Activated CD8-positive, alpha-beta memory T cell treated with anti-CD3 and anti-CD28 coated beads for 48 hours (primary cell): ENCODE data around the gene UBE2E2.

ENCODE experiments used
- DNase-seq, 3 experiments: peaks; one replicate each; pipeline ENCODE4 v3.0.0-alpha.2; 2020; ENCODE audit warnings: low read depth in 2 of 3, low spot score in 2 of 3

UBE2E2 gene

GRCh38 chr3:23377928-23378672 is 175.0 kb downstream of the UBE2E2 start:
- no peak for DNase-seq

GRCh38 chr3:23383875-23384274 is 180.7 kb downstream of the UBE2E2 start:
- DNase-seq: no peak

GRCh38 chr3:23385327-23385726 is 182.2 kb downstream of the UBE2E2 start:
- DNase-seq: no peak

GRCh38 chr3:23387286-23387918 is 184.3 kb downstream of the UBE2E2 start:
- DNase-seq: no peak

GRCh38 chr3:23389089-23389488 is 186.0 kb downstream of the UBE2E2 start:
- no peak for DNase-seq

- DNase-seq: no peak
These were observed 186.6 kb downstream of the UBE2E2 start for GRCh38 chr3:23389686-23390085.

GRCh38 chr3:23390446-23390845 is 187.3 kb downstream of the UBE2E2 start:
- no peak for DNase-seq

GRCh38 chr3:23390989-23391553 is 187.9 kb downstream of the UBE2E2 start:
- DNase-seq: no peak

GRCh38 chr3:23395115-23395514 is 192.0 kb downstream of the UBE2E2 start:
- no peak for DNase-seq

GRCh38 chr3:23396746-23397145 is 193.6 kb downstream of the UBE2E2 start:
- no peak for DNase-seq

- DNase-seq: no peak
These were observed 196.1 kb downstream of the UBE2E2 start for GRCh38 chr3:23399221-23399620.

GRCh38 chr3:23402728-23403492 is 199.8 kb downstream of the UBE2E2 start:
- DNase-seq: no peak

GRCh38 chr3:23404246-23404645 is 201.1 kb downstream of the UBE2E2 start:
- no peak for DNase-seq

- no peak for DNase-seq
These were observed 202.0 kb downstream of the UBE2E2 start for GRCh38 chr3:23405081-23405480.

- DNase-seq: no peak
These were observed 203.5 kb downstream of the UBE2E2 start for GRCh38 chr3:23406601-23407000.

- no peak for DNase-seq
These were observed 214.9 kb downstream of the UBE2E2 start for GRCh38 chr3:23418026-23418425.

- no peak for DNase-seq
These were observed 218.8 kb downstream of the UBE2E2 start for GRCh38 chr3:23421811-23422516.

- no peak for DNase-seq
These were observed 219.4 kb downstream of the UBE2E2 start for GRCh38 chr3:23422517-23422851.

GRCh38 chr3:23425410-23425809 is 222.3 kb downstream of the UBE2E2 start:
- DNase-seq: no peak

GRCh38 chr3:23430781-23431398 is 227.8 kb downstream of the UBE2E2 start:
- DNase-seq: no peak

- DNase-seq: no peak
These were observed 228.6 kb downstream of the UBE2E2 start for GRCh38 chr3:23431764-23432163.
